Breast epithelium (tissue), 4 donors: ENCODE measurements around the gene TBL3. TPM values are rescaled to one million over a fixed set of nuclear protein-coding genes. Genes with fewer than 3 reads are reported as not detected.
A peak's percentile ranks its signal among the peaks of the same experiment; 100 is the strongest.

Experiments used
- DNase-seq, 2 donors: peaks; one replicate each; pipeline ENCODE4 v3.0.0-alpha.2; 2019; ENCODE audit warnings: low spot score in 2 of 2
- H3K27ac ChIP-seq, 2 donors: fragments of 200-600 bp; sonication (generic) in 1 of 2; one replicate each; pipeline ENCODE4 v1.5.1; 2016 to 2019; ENCODE audit warnings: mild to moderate bottlenecking in 1 of 2
- H3K27me3 ChIP-seq, 2 donors: fragments of 200-600 bp; sonication (generic) in 1 of 2; one replicate each; pipeline versions ENCODE4 v1.5.1 to v1.6.0; 2017 to 2019; ENCODE audit warnings: control low read depth in 1 of 2, mild to moderate bottlenecking in 1 of 2
- H3K36me3 ChIP-seq: fragments of 200-600 bp; one replicate; pipeline ENCODE4 v1.5.1; 2019
- H3K4me1 ChIP-seq, 2 donors: fragments of 200-600 bp; sonication (generic); one replicate each; pipeline ENCODE4 v1.5.1; 2016 to 2019; ENCODE audit warnings: control low read depth in 1 of 2
- H3K4me3 ChIP-seq, 3 donors: fragments of 200-600 bp; sonication (generic); 1 replicate in 2 of 3; 2 replicates in 1 of 3; pipeline ENCODE4 v1.5.1; 2016 to 2019; ENCODE audit warnings: mild to moderate bottlenecking in 3 of 3, moderate library complexity in 2 of 3
- H3K9me3 ChIP-seq, 2 donors: fragments of 200-600 bp; sonication (generic) in 1 of 2; one replicate each; pipeline ENCODE4 v1.5.1; 2016 to 2019; ENCODE audit warnings: control low read depth in 1 of 2
- POLR2A ChIP-seq: fragments of 450-650 bp; IDR thresholded peaks from one replicate; pipeline ENCODE4 v1.6.1; 2016; ENCODE audit warnings: antibody characterized with exemption, mild to moderate bottlenecking, moderate library complexity
- POLR2AphosphoS5 ChIP-seq, 3 donors: sonication (generic); formaldehyde crosslinking; IDR thresholded peaks; one replicate each; pipeline ENCODE4 v1.6.1; 2017; ENCODE audit warnings: antibody characterized with exemption in 3 of 3
- intact Hi-C: fragments of 100-400 bp; cut with DNase I; formaldehyde crosslinking; loops from one replicate; pipeline ENCODE4 v1.15.1; 2023; ENCODE audit warnings: low total_unique reads
- total RNA-seq, 3 donors: library from RNA; depleted of rRNA; stranded (reverse); fragments of >200 nt; gene quantifications; one replicate each; pipeline ENCODE4 v1.1.0, GENCODE V29; 2016
- TF ChIP-seq, protein P1 (sequence below), 3 donors: fragments of 450-650 bp; IDR thresholded peaks; one replicate each; pipeline ENCODE4 v1.5.1; 2016 to 2017; ENCODE audit warnings: antibody characterized with exemption in 3 of 3, mild to moderate bottlenecking in 3 of 3, moderate library complexity in 3 of 3

Gene TBL3
- total RNA-seq, 3 donors from 2014 or later, result 32.9 to 42.3 (median 33.1) TPM

DNA sequence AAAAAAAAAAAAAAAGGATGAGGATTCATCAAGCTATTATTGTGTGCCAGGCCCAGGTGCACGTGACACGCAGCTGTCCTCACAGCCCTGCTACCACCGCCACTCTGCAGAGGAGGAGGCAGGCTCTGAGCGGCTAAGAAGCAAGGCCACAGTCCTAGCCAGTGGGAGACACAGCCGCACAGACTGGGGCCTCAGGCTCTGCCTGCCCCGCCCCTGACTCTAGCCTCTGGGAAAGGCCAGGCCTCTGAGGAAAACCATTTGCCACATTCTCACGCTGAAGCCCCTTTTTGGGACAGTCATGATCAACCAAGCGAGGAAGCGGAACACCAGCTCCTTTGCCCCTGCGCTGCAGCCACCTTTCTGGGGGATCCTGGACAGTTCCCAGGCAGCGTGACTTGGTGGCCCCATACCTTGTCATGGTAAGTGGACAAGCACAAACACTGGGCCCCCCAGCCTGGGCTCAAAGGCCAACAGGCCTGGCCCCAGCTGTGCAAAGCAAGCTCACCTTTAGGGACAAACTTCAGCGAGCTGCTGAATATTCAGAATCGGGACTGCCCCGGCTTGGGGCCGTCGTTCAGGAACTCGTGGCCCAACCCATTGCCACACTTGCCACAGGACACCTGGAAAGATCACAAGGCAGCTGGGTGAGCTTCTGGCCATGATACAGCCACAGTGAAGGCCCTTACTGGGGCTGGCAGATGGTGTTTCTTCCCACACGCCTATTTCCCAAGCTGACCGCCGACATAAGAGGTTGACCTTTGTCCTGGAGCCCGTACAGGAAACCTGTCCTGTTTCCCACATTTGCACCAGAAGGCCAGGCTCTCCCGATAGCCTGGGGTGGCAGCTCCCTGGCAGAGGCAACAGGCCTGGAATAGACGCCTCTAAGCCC, 31.3 kb upstream of the TBL3 start:
- Histone ChIP-seq H3K4me1 (peaks cover 0 to 10% of the 10 kb centered on the region in 2 donors), H3K9me3 (no peaks in the 10 kb centered on the region), H3K4me3 (no peak overlapping the region), H3K27me3 (no peaks in the 10 kb centered on the region), H3K36me3 (no peaks in the 10 kb centered on the region), H3K27ac (peak overlapping the region in 1 of 2 donors; percentile 49)
- intact Hi-C loops, result no loop called here
- no peak for TF ChIP-seq POLR2AphosphoS5 (IDR thresholded peaks at IDR 0.05)
- DNase-seq, result no peak

DNA sequence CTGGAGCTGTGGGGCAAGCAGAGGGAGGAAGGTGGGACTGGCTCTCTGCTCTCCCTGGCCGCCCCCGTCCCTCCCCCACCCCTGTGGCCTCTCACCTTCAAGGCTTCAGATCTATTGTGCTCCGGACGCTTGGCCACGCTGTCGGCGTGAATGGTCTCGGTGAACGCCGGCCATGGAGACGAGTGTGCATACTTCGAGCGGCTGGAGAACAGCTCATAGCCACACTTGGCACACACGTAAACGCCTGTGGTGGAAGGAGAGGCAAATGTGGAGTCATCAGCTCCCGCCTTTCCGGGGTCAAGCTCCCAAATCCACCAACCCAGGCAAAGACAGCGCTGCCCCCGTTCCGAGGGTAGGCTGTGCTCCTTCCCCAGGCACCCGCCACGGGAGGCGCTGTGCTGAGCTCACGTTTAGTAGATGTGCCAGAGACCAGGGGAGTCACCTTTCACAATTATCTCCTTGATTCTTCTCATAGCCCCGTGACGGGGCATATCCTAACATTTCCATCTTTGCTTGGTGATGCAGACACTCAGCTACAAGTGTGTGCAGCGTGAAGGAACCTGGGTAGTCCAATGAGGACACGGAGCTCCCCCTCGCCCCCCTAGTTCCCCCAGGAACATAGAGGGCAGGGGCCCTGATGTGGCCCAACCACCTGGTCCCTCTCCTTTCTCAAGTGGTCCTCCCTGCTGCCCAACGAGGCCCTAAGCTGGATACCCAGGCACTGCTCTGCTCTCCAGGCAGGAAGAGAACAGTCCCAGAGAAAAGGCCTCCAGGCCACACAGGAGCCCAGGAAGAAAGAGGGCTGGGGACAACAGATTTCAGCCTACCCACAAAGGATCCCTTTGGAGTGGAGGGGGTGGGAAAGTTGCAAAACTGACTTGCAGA, 30.4 kb upstream of the TBL3 start:
- DNase-seq, result no peak
- intact Hi-C loops, result no loop called here
- H3K27ac ChIP-seq, result peak overlapping the region; percentile 21 to 49
- H3K27me3 ChIP-seq, result no peaks in the 10 kb centered on the region
- H3K4me1 ChIP-seq, result peaks cover 0 to 10% of the 10 kb centered on the region in 2 donors
- no peaks in the 10 kb centered on the region for H3K36me3 ChIP-seq
- TF ChIP-seq POLR2AphosphoS5 (IDR thresholded peaks at IDR 0.05), result no peak
- no peak for TF ChIP-seq POLR2A
- TF ChIP-seq, protein P1, sequence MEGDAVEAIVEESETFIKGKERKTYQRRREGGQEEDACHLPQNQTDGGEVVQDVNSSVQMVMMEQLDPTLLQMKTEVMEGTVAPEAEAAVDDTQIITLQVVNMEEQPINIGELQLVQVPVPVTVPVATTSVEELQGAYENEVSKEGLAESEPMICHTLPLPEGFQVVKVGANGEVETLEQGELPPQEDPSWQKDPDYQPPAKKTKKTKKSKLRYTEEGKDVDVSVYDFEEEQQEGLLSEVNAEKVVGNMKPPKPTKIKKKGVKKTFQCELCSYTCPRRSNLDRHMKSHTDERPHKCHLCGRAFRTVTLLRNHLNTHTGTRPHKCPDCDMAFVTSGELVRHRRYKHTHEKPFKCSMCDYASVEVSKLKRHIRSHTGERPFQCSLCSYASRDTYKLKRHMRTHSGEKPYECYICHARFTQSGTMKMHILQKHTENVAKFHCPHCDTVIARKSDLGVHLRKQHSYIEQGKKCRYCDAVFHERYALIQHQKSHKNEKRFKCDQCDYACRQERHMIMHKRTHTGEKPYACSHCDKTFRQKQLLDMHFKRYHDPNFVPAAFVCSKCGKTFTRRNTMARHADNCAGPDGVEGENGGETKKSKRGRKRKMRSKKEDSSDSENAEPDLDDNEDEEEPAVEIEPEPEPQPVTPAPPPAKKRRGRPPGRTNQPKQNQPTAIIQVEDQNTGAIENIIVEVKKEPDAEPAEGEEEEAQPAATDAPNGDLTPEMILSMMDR (IDR thresholded peaks at IDR 0.05), result no peak
- H3K9me3 ChIP-seq, result no peaks in the 10 kb centered on the region
- H3K4me3 ChIP-seq, result peak overlapping the region in 2 of 3 donors; percentile 74 to 86

DNA sequence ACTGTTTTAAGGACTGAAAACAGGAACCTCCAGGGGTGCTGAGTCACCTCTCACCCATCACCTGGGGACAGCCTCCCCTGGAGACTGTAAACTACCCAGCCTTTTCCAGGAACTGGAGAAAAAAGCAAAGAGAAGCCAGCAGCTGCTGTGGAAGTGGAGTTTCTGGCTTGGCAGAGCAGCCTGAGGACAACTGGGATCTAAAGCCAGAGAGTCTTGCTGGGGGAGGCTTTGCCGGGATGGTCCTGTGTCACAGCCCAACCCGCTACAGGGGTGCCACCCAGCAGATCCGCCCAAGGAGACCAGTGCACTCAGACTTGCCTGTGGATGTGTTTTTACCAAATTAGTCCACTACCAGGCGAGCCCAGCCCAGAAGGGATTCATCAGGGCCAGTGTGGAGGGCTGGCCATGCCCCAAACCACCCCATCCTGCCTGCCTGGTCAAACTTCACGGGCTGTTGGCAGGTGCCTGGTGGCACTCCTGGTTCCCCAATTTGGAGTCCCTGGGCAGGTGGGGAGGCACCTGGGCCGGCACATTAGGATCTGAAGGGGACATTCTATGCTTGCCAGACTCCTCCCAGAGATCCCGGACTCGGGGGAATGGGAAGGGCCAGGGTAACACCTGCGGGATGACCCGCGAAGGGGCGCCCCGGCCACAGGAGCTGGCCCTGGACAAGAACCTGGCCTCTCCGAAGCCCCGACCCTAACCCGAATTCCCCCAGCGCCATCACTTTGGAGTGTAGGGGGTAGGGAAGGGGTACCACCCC, 29.6 kb upstream of the TBL3 start:
- no peak for TF ChIP-seq POLR2AphosphoS5 (IDR thresholded peaks at IDR 0.05)
- no peak for TF ChIP-seq POLR2A
- TF ChIP-seq, protein P1 (IDR thresholded peaks at IDR 0.05), result no peak
- no peaks in the 10 kb centered on the region for H3K36me3 ChIP-seq
- peaks cover 0 to 10% of the 10 kb centered on the region in 2 donors for H3K4me1 ChIP-seq
- peak overlapping the region; percentile 74 to 86 (median 84) for H3K4me3 ChIP-seq
- peak overlapping the region; percentile 75 to 77 for H3K27ac ChIP-seq
- intact Hi-C loops, result no loop called here
- no peaks in the 10 kb centered on the region for H3K9me3 ChIP-seq
- H3K27me3 ChIP-seq, result no peaks in the 10 kb centered on the region
- no peak for DNase-seq

DNA sequence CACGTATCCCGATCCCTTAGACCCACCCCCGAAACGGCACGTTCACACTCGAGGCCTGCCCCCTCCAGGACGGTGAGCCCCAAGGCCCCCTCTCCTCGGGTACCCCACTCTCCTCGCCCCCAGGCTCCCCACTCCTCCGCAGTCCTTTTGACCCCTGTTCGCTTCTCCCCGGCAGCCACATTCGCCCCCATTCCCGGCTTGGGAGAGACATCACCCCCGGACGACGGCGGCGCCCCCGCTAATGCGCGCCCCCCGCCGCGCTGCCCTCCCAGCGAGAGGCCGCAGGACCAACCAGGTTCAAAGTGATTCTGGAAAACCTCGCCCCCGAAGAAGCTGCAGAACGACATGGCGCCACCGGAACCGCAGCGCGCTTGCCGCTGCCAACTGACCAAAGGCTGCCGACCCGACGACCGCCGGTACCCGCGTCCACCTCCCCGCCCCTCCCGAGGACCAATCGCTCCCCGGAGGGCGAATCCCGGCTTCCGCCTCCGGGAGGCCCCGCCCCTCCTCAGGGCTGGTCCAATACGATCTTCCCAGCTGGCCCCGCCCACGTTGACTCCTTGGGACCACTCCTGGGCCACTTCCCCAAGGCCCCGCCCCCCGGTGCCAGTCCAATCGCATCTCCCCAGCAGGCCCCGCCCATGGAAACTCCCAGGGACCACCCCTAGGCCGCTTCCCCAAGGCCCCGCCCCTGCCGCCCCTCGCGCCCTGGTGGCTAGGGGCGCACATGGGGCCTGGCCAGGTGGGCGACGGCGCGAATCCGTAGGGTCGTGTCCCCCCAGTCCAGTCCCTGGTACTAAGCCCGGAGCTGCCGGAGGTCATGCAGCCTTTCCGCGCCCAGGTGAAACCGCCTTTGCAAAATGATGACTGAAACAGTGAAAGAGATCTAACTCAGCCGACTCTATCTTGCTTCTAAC, 28.8 kb upstream of the TBL3 start, which contains the start of gene MSRB1:
Gene MSRB1, minus strand, starts transcription at position 390 of the 917 bp plus-strand sequence. Its CDS starts 43 bp downstream, at position 347.
- Histone ChIP-seq H3K4me3 (peak within 1 kb of the TSS; percentile 74 to 86 (median 84)), H3K27ac (peak within 1 kb of the TSS; percentile 75 to 77), H3K4me1 (peaks cover 0 to 10% of the 10 kb centered on the region in 2 donors), H3K9me3 (no peaks in the 10 kb centered on the region), H3K36me3 (no peaks in the 10 kb centered on the region), H3K27me3 (no peaks in the 10 kb centered on the region)
- peak; percentile 99 to 100 for DNase-seq
- TF ChIP-seq POLR2AphosphoS5 (IDR thresholded peaks at IDR 0.05), result peak; percentile 64 to 67 (median 66)
- peak; percentile 64 for TF ChIP-seq POLR2A
- TF ChIP-seq, protein P1 (IDR thresholded peaks at IDR 0.05), result no peak
- intact Hi-C loops, result no loop called here
